ACC112 (cell line): ENCODE measurements around the gene ZC2HC1B.

ENCODE experiments used
- H2AFZ ChIP-seq: fragments of 200-600 bp; sonication (generic); one replicate; pipeline ENCODE4 v1.6.0; 2017; ENCODE audit warnings: antibody characterized with exemption, low read length; ENCODE audit not compliant: unreplicated experiment
- H3K27ac ChIP-seq: fragments of 200-600 bp; sonication (generic); 2 replicates; pipeline ENCODE4 v1.5.1; 2014; ENCODE audit warnings: low read depth, mild to moderate bottlenecking, antibody characterized with exemption, low read length, moderate library complexity
- H3K27me3 ChIP-seq: fragments of 200-600 bp; sonication (generic); 2 replicates; pipeline ENCODE4 v1.6.1; 2014; ENCODE audit warnings: mild to moderate bottlenecking, antibody characterized with exemption, low read length, moderate library complexity, mixed read lengths; ENCODE audit not compliant: insufficient read depth
- H3K36me3 ChIP-seq: fragments of 200-600 bp; sonication (generic); 2 replicates; pipeline ENCODE4 v1.6.1; 2016; ENCODE audit warnings: mild to moderate bottlenecking, antibody characterized with exemption, low read length, moderate library complexity, mixed read lengths; ENCODE audit not compliant: insufficient read depth
- H3K4me1 ChIP-seq: fragments of 200-600 bp; sonication (generic); one replicate; pipeline ENCODE4 v1.6.1; 2016; ENCODE audit warnings: low read length, mixed read lengths; ENCODE audit not compliant: insufficient read depth, unreplicated experiment, control insufficient read depth
- H3K4me3 ChIP-seq: fragments of 200-600 bp; sonication (generic); 2 replicates; pipeline ENCODE4 v1.5.1; 2014; ENCODE audit warnings: mild to moderate bottlenecking, low read depth, low read length
- H3K79me2 ChIP-seq: fragments of 200-600 bp; sonication (generic); one replicate; pipeline ENCODE4 v1.6.0; 2016; ENCODE audit warnings: low read length; ENCODE audit not compliant: control insufficient read depth, unreplicated experiment, insufficient read depth

The ZC2HC1B gene

GRCh38 chr6:143961066-143961465 lies 96.8 kb downstream of the ZC2HC1B start:
- H3K36me3 ChIP-seq, result no peaks in the 10 kb centered on the region
- 0 out of 2 replicates have a peak, but pooled peaks cover 11% of the 10 kb centered on the region for H3K27me3 ChIP-seq
- no peaks in the 10 kb centered on the region for H3K79me2 ChIP-seq
- no peak overlapping the region for H3K27ac ChIP-seq
- H3K4me1 ChIP-seq, result peaks cover 2% of the 10 kb centered on the region
- no peak overlapping the region for H2AFZ ChIP-seq
- no peak overlapping the region for H3K4me3 ChIP-seq

GRCh38 chr6:143961886-143962878 lies 97.9 kb downstream of the ZC2HC1B start:
- Histone ChIP-seq H3K27me3 (0 out of 2 replicates have a peak, but pooled peaks cover 11% of the 10 kb centered on the region), H3K4me3 (no peak overlapping the region), H3K4me1 (peaks cover 3% of the 10 kb centered on the region), H3K79me2 (no peaks in the 10 kb centered on the region), H3K27ac (no peak overlapping the region), H2AFZ (no peak overlapping the region), H3K36me3 (no peaks in the 10 kb centered on the region)

- H3K36me3 ChIP-seq, result no peaks in the 10 kb centered on the region
- no peak overlapping the region for H3K4me3 ChIP-seq
- H3K27me3 ChIP-seq, result 0 out of 2 replicates have a peak, but pooled peaks cover 11% of the 10 kb centered on the region
- H3K4me1 ChIP-seq, result peaks cover 10% of the 10 kb centered on the region
- H2AFZ ChIP-seq, result no peak overlapping the region
- H3K27ac ChIP-seq, result no peak overlapping the region
- H3K79me2 ChIP-seq, result no peaks in the 10 kb centered on the region
Measured at GRCh38 chr6:143963158-143963919, 99.1 kb downstream of the ZC2HC1B start.

GRCh38 chr6:143964674-143965081 lies 100.4 kb downstream of the ZC2HC1B start:
- Histone ChIP-seq H3K79me2 (no peaks in the 10 kb centered on the region), H3K4me3 (no peak overlapping the region), H3K27me3 (0 out of 2 replicates have a peak, but pooled peaks cover 11% of the 10 kb centered on the region), H2AFZ (no peak overlapping the region), H3K4me1 (peaks cover 10% of the 10 kb centered on the region), H3K27ac (no peak overlapping the region), H3K36me3 (no peaks in the 10 kb centered on the region)

GRCh38 chr6:143965503-143966171 lies 101.4 kb downstream of the ZC2HC1B start:
- Histone ChIP-seq H2AFZ (no peak overlapping the region), H3K4me1 (peaks cover 10% of the 10 kb centered on the region), H3K27ac (no peak overlapping the region), H3K79me2 (no peaks in the 10 kb centered on the region), H3K4me3 (no peak overlapping the region), H3K36me3 (no peaks in the 10 kb centered on the region), H3K27me3 (0 out of 2 replicates have a peak, but pooled peaks cover 11% of the 10 kb centered on the region)

- H3K27ac ChIP-seq, result no peak overlapping the region
- 0 out of 2 replicates have a peak, but pooled peaks cover 11% of the 10 kb centered on the region for H3K27me3 ChIP-seq
- no peak overlapping the region for H3K4me3 ChIP-seq
- H3K79me2 ChIP-seq, result no peaks in the 10 kb centered on the region
- H3K4me1 ChIP-seq, result peaks cover 10% of the 10 kb centered on the region
- H3K36me3 ChIP-seq, result no peaks in the 10 kb centered on the region
- no peak overlapping the region for H2AFZ ChIP-seq
Measured at GRCh38 chr6:143966312-143966711, 102.0 kb downstream of the ZC2HC1B start.

GRCh38 chr6:143967706-143968376 lies 103.6 kb downstream of the ZC2HC1B start:
- Histone ChIP-seq H3K4me1 (peaks cover 10% of the 10 kb centered on the region), H3K4me3 (no peak overlapping the region), H3K27ac (no peak overlapping the region), H3K36me3 (no peaks in the 10 kb centered on the region), H3K27me3 (0 out of 2 replicates have a peak, but pooled peaks cover 5% of the 10 kb centered on the region), H3K79me2 (no peaks in the 10 kb centered on the region), H2AFZ (no peak overlapping the region)

- Histone ChIP-seq H3K27me3 (no peaks in the 10 kb centered on the region), H3K36me3 (no peaks in the 10 kb centered on the region), H3K79me2 (peaks cover 4% of the 10 kb centered on the region), H2AFZ (no peak overlapping the region), H3K4me1 (peaks cover 10% of the 10 kb centered on the region), H3K4me3 (no peak overlapping the region), H3K27ac (no peak overlapping the region)
Measured at GRCh38 chr6:143969077-143969476, 104.8 kb downstream of the ZC2HC1B start.

GRCh38 chr6:143970456-143971218 lies 106.4 kb downstream of the ZC2HC1B start:
- H3K79me2 ChIP-seq, result peaks cover 4% of the 10 kb centered on the region
- no peaks in the 10 kb centered on the region for H3K27me3 ChIP-seq
- no peak overlapping the region for H3K4me3 ChIP-seq
- no peak overlapping the region for H2AFZ ChIP-seq
- H3K36me3 ChIP-seq, result no peaks in the 10 kb centered on the region
- no peak overlapping the region for H3K27ac ChIP-seq
- peaks cover 10% of the 10 kb centered on the region for H3K4me1 ChIP-seq
